HG03135 (cell line): ENCODE data around the gene SUGT1.
"Not testable (repeated sequence)": the region's sequence is repeated elsewhere in the genome, so short reads cannot be mapped to it uniquely, and the experiment has no call there.

Experiments
- ATAC-seq: cut with Tn5 transposase; IDR thresholded peaks from one replicate; pipeline ENCODE4 v1.9.1; 2021; ENCODE audit warnings: mild to moderate bottlenecking, moderate library complexity; ENCODE audit not compliant: unreplicated experiment

Gene SUGT1

DNA sequence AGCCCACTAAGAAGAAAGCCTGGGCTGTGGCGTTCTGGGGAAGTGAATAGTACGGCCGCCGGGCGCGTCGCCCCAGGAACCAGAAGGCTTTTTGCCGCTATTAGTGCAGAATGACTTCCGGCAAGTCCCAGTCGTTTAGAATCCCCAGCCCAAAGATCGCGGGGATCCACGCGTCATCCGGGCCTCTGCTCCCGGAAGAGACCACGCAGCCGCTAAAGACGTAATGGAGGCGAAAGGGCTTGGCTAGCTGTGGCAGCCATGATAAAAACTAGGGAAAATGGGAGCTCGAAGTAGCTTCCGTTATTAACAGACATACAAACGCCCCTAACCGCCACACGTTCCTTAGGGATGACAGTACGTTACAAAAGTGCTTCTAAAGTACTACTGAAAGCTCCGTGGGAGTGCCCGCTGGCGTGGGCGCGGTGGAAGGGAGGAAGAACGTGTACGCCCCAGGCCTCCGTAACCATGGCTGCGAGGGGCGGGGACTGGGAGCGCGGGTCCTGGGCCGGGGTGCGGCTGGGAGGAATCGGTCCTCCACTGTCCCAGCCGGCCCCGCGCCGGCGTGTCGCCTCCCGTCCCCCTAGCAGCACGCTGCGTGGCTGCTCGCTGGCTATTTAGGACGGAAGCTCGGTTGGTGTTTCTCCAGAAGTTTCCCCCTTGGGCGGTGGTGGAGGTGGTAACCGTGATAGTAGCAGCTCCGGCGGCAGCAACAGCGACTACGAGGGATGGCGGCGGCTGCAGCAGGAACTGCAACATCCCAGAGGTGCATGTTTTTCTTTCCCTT is at the start of gene SUGT1:
Gene SUGT1, plus strand, starts transcription at position 641 of the 784 bp plus-strand sequence. Its CDS starts 85 bp downstream, at position 726.
- ATAC-seq = peak; percentile 96

DNA sequence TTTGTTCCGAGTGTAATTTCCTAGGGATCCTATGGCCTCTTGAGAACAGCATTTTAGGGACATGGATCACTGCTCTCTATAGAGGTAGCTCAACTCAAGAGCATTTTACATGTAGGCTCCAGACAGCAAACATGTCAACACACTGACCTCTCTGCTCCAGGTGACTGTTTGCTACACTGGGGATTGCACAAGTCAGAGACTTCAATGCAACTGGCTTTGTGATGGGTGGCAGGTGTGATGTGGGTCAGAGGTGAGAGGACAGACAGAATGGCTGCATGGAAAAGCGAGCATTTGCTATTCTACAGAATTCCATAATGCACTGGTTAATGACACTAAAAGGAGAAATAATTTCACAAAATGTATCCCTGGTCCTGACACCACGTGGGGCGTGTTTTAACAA is 49.3 kb upstream of the SUGT1 start:
- ATAC-seq = not testable (repeated sequence)

- not testable (repeated sequence) for ATAC-seq
Observed at GRCh38 chr13:52606126-52606525, 46.5 kb upstream of the SUGT1 start.

GRCh38 chr13:52606795-52607194 is 45.8 kb upstream of the SUGT1 start:
- not testable (repeated sequence) for ATAC-seq

- ATAC-seq = not testable (repeated sequence)
Observed at GRCh38 chr13:52608184-52608583, 44.5 kb upstream of the SUGT1 start.

- ATAC-seq = not testable (repeated sequence)
Observed at GRCh38 chr13:52609013-52609606, 43.5 kb upstream of the SUGT1 start.

DNA sequence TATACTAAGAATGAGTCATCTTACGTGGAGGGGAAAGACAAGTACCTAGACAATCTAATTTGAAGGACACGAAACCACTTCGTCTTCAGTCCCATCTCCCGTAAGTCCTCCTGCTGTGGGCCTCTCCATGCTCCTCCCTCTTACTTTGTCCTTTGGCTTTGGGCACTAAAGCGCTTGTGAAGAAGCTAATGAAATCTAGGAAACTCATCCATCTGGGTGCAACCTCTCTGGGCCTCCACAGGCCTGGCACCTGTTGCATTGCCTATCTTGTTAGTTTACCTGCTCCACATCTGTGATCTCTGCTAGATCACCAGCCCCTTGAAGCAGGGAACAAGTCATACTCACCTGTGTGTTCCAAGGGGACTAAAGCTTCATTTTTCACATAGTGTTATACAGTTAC is 42.5 kb upstream of the SUGT1 start:
- ATAC-seq = not testable (repeated sequence)

DNA sequence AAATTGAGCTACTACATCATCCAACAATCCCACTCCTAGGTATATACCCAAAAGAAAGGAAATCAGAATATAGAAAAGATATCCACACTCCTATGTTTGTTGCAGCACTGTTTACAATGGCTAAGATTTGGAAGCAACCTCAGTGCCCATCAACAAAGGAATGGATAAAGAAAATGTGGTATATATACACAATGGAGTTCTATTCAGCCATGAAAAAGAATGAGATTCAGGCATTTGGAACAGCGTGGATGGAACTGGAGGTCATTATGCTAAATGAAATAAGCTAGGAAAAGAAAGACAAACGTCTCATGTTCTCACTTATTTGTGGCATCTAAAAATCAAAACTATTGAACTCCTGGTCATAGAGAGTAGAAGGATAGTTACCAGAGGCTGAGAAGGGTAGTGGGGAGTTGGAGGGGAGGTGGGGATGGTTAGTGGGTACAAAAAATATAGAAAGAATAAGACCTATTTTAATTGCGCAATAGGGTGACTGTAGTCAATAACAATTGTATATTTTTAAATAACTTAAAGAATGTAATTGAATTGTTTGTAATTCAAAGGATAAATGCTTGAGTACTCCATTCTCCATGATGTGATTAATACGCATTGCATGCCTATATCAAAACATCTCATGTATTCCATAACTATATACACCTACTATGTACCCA is 37.4 kb upstream of the SUGT1 start:
- no peak for ATAC-seq

DNA sequence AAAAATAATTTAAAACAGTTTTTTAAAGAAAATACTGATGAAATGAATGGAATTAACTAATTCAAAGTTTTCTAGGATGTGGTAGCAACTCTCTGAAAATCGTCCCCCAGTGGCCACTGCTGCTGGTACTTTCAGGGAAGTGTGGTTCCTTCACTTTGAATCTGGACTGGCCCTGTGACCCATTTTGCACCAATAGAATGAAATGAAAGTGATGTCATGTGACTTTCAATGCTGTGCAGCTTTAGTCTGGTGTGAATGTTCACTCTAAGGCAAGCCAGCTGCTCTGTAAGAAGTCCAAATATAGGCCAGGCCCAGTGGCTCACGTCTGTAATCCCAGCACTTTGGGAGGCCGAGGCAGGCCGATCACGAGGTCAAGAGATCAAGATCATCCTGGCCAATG is 36.8 kb upstream of the SUGT1 start:
- ATAC-seq = no peak

DNA sequence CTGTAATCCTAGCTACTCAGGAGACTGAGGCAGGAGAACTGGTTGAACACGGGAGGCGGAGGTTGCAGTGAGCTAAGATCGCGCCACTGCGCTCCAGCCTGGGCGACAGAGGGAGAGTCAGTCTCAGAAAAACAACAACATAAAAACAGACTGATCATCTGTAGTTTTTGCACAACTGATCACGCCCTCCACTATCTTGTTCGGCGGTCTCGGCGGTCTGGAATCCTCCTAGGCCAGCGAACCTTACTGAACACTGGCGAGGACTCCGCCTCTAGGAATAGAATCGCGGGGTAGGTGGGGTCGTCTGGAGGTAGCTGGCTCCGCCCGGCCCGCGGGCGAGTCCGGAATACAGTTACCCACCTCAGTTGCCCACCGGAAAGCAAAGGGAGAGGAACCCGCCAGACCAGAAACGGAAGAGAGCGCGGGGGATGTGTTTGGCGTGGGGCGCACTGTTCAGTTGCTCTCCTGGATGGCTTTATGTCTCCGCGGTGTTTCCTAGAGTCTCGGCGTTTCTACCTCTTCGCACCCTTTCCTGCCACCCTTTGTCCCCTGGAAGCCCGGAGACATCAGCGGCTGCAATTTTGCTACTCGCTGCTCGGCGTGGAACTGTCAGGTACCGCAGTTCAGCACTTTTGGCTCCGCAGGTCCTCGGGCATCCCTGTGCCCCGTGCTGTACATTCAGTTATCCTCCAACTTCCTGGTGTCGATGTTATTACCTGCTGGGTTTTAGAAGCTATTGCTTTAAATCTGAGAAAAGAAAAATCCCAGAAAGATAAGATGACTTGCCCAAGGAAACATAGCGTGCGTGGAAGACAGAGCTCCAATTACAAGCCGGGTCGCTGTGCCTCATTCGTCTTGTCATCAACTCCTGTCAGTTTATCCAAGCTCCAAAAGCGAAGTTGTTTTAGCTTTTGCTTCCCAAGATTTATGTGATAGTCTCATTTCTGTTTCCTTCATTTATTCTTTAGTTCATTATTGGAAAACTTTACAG is 35.3 kb upstream of the SUGT1 start:
- peak; percentile 95 for ATAC-seq

DNA sequence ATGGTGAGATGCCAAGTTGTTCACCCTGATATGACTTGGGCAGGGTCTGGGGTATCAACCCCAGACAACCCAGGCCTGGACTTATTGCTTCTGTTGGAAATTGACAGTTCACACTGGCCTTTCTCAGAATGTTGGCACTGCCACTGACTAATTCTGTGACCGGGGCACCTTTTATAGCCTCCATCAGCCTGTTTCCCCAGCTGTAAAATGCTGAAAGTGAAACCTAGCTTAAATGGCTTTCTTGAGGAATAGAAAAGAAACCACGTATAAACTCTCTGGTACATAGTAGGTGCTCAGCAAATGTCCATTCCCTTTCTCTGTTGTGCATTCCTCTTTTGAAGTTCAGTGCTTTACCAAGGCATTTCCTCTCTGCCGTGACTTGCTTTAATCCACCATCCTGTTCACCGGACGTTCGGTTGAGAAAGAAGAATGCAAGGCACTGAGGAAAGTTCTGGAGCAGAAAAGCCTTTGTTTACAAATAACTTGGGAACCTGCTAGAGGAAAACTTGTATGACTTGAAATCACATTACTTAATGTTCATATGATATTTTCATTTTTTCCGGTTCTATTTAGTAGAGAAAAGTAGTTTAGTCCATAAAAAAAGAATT is 21.4 kb upstream of the SUGT1 start:
- ATAC-seq = not testable (repeated sequence)

- no peak for ATAC-seq
Observed at GRCh38 chr13:52638666-52639328, 13.8 kb upstream of the SUGT1 start.

DNA sequence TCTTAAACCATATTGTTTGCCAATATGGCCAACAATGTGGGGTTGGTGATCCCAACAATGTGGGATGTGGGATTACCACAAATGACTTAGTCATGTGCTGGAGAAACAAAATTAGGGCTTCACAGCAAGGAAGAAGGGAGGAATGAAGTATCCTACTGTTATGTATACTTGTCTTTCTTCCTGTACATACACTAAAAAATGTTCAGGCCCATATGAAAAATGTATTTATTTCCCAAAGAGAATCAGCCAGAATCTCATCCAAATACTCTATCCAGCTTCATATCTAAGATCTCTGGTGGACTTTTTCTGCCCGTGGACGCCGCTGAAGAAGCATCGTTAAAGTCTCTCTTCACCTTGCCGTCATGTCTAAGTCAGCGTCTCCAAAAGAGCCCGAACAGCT is 10.5 kb upstream of the SUGT1 start, which contains the start of gene HNRNPA1L2:
Gene HNRNPA1L2, plus strand, starts transcription at position 301 of the 400 bp plus-strand sequence. Its CDS starts 62 bp downstream, at position 363.
- no peak for ATAC-seq

DNA sequence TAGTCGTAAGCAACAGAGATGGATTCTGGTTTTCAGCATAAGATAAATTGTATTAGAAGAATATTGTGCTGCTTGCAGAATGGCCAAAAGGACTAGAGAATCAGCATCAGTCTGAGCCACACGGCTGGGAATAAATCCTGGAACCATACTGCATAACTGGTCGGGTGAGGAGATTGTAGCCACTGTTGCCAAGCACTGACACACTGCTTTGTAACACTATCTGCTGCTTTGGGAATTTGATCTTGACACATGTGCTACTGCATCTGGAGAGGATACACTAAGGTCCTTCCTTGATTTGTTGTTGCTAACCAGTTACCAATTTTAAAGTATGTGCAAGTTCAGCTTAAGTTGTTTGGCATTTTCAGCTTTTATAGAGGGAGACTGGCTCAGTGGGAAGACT is 8.5 kb upstream of the SUGT1 start:
- no peak for ATAC-seq

GRCh38 chr13:52646967-52647366 is 5.7 kb upstream of the SUGT1 start:
- ATAC-seq = no peak

DNA sequence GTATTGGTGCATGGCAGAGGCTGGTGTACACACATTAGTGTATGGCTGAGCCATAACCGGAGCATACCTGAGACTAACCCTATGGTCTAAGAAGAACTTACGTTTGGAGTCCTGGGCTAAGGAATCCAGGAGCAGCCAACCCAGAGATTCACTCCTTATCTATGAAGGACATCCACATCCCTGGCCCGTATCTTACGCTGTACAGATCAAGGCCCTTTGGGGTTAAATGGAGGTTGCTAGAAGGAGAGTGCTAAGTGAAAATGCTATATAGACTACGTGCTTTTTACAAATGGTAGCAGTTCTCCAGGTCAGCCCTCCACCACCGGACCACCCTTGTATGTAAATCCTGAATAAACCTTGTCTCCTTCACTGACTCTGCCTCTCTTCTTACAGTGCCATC is 1.9 kb upstream of the SUGT1 start:
- no peak for ATAC-seq

DNA sequence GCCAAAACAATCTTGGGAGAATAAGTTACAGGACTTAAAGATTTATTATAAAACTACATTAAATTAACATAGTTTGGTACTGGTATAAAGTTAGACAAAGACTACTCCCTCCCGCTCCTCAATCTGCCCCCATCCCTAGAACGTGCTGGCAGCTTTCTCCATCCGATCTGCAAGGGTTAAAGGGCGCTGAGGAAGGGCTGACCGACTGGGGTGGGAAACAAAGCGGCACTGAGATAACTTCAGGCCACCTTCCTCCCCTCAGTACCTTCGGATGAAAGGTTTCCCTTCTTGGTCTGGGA is 790 bp upstream of the SUGT1 start:
- peak; percentile 14 for ATAC-seq

- ATAC-seq = peak; percentile 37
Observed at GRCh38 chr13:52652980-52653303, 306 bp downstream of the SUGT1 start.

DNA sequence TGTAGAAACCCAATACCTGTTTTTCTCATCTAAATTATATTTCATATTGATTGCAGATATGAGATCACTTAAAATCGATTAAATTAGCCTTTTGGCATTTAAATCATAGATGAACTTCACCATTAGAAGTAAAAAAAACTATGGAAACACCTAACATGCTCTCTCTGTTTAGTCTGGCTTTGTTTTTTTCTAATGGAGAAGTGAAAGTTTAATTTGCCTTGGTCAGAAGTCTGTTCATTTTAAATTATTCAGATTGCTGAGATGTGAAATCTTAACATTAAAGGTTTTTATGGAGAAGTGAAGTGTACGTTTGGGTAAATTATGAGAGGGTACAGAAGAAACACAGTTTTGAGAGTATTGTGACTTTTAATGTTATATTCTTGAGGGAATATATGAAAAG is 6.7 kb downstream of the SUGT1 start:
- ATAC-seq = no peak

- no peak for ATAC-seq
Observed at GRCh38 chr13:52664272-52664671, 11.6 kb downstream of the SUGT1 start.
